KMS-11 (cell line): ENCODE results near the gene TCTN1.

Experiments
- H2AFZ ChIP-seq: fragments of 200-600 bp; sonication (generic); 2 replicates; pipeline ENCODE4 v1.6.1; 2016; ENCODE audit warnings: antibody characterized with exemption, mixed run types, low read depth
- H3K27ac ChIP-seq: fragments of 200-600 bp; sonication (generic); 2 replicates; pipeline ENCODE4 v1.6.1; 2016; ENCODE audit warnings: mild to moderate bottlenecking, mixed run types
- H3K27me3 ChIP-seq: fragments of 200-600 bp; sonication (generic); 2 replicates; pipeline ENCODE4 v1.6.1; 2017; ENCODE audit warnings: mild to moderate bottlenecking, low read depth, mixed run types, moderate library complexity; ENCODE audit not compliant: insufficient read depth
- H3K36me3 ChIP-seq: fragments of 200-600 bp; sonication (generic); 2 replicates; pipeline ENCODE4 v1.6.1; 2017; ENCODE audit warnings: mild to moderate bottlenecking, mixed run types; ENCODE audit not compliant: insufficient read depth
- H3K4me1 ChIP-seq: fragments of 200-600 bp; sonication (generic); 2 replicates; pipeline ENCODE4 v1.6.1; 2016; ENCODE audit warnings: mild to moderate bottlenecking, low read depth, mixed run types; ENCODE audit not compliant: poor library complexity, severe bottlenecking
- H3K4me2 ChIP-seq: fragments of 200-600 bp; sonication (generic); 2 replicates; pipeline ENCODE4 v1.7.0; 2016; ENCODE audit warnings: mild to moderate bottlenecking, mixed run types
- H3K4me3 ChIP-seq: fragments of 200-600 bp; sonication (generic); IDR thresholded peaks from 2 replicates; pipeline ENCODE4 v1.6.1; 2017; ENCODE audit warnings: low read depth, low read length, mixed read lengths; ENCODE audit not compliant: insufficient read depth
- H3K79me2 ChIP-seq: fragments of 200-600 bp; sonication (generic); 2 replicates; pipeline ENCODE4 v1.6.1; 2016; ENCODE audit warnings: low read depth, mixed run types; ENCODE audit not compliant: insufficient read depth
- H3K9ac ChIP-seq: fragments of 200-600 bp; sonication (generic); 2 replicates; pipeline ENCODE4 v1.6.1; 2016; ENCODE audit warnings: mild to moderate bottlenecking, mixed run types
- H4K20me1 ChIP-seq: fragments of 200-600 bp; sonication (generic); 2 replicates; pipeline ENCODE4 v1.6.1; 2016; ENCODE audit warnings: mild to moderate bottlenecking, mixed run types; ENCODE audit not compliant: insufficient read depth
- TF ChIP-seq, protein P1 (sequence below): fragments of 200-600 bp; sonication (generic); conservative IDR thresholded peaks from 2 replicates; pipeline ENCODE4 v1.6.1; 2017; ENCODE audit warnings: low read depth, mild to moderate bottlenecking, antibody characterized with exemption, low read length, moderate library complexity, mixed read lengths

The TCTN1 gene

DNA sequence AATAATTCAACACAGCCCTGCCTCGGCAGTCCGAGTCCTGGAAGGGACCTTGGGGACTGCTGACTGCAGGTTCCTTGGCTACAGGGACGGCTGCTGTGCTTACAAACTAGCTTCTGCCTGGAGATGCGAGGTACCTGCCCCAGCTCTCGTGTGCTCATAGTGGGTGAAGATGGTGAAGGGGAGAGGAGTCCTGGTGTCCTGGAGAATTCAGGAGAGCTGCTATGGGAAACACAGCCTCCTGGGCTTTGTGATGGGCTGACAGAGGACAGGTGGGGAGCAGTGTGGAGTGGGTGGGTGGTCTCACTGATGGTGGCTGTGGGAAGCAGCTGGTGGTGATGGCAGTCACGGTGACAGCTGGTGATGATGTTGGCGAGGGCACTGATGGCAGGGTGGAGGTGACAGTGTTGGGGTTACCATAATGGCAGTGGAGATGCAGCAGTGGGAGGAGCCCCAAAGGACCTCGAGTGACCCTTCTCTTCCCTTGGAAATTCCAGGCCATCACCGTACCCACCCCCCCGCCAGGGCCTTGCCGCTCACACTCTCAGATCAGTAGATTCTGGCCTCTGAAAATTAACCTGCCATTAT lies 42.2 kb downstream of the TCTN1 start:
- no peaks in the 10 kb centered on the region for H3K79me2 ChIP-seq
- H3K27ac ChIP-seq: no peak overlapping the region
- no peak overlapping the region for H2AFZ ChIP-seq
- H3K4me3 ChIP-seq: no peak overlapping the region
- H3K4me2 ChIP-seq: no peak overlapping the region
- no peaks in the 10 kb centered on the region for H3K36me3 ChIP-seq
- TF ChIP-seq, protein P1, sequence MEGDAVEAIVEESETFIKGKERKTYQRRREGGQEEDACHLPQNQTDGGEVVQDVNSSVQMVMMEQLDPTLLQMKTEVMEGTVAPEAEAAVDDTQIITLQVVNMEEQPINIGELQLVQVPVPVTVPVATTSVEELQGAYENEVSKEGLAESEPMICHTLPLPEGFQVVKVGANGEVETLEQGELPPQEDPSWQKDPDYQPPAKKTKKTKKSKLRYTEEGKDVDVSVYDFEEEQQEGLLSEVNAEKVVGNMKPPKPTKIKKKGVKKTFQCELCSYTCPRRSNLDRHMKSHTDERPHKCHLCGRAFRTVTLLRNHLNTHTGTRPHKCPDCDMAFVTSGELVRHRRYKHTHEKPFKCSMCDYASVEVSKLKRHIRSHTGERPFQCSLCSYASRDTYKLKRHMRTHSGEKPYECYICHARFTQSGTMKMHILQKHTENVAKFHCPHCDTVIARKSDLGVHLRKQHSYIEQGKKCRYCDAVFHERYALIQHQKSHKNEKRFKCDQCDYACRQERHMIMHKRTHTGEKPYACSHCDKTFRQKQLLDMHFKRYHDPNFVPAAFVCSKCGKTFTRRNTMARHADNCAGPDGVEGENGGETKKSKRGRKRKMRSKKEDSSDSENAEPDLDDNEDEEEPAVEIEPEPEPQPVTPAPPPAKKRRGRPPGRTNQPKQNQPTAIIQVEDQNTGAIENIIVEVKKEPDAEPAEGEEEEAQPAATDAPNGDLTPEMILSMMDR: no peak
- H3K4me1 ChIP-seq: no peaks in the 10 kb centered on the region
- H4K20me1 ChIP-seq: no peaks in the 10 kb centered on the region
- no peaks in the 10 kb centered on the region for H3K27me3 ChIP-seq
- H3K9ac ChIP-seq: no peak overlapping the region

DNA sequence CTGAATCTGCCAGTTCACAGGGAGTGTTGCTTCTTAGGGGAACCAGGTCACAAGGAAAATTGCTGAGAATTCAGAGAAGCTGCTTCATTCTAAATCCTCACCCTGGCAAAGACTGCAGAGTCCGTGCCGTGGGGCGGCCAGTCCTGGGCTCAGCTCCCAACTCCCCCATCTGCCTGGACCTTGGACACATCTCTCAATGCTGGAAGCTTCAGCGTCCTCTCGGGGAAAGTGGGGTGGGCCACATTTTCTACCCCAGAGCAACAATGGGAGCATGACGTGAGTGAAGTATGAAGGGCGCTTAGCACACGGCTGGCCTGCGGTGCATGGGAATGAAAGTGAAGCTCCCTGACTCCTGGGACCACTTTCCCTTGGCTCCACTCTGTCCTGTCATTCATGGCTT lies 43.8 kb downstream of the TCTN1 start:
- Histone ChIP-seq H3K4me1 (no peaks in the 10 kb centered on the region), H3K36me3 (no peaks in the 10 kb centered on the region), H3K4me2 (no peak overlapping the region), H3K9ac (no peak overlapping the region), H2AFZ (no peak overlapping the region), H4K20me1 (no peaks in the 10 kb centered on the region), H3K27me3 (no peaks in the 10 kb centered on the region), H3K79me2 (no peaks in the 10 kb centered on the region), H3K4me3 (no peak overlapping the region), H3K27ac (no peak overlapping the region)
- TF ChIP-seq, protein P1: no peak

DNA sequence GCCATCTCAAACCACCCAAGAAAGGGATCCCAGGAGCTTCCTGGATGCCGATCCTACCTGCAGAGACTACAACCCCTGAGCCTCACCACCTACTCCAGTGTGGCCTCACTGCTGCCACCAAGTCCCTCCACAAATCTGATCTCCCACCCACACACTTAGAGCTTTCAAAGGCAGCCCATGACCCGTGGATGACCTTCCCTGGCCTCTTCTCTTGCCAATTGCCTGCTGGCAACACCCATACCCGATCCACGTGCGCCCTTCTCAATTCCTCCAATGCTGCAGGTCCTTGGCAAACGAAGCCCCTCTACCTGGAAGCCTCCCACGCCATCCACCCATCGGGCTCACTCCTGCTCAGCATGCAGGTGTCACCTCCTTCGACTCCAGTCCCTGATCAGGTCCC lies 44.3 kb downstream of the TCTN1 start:
- Histone ChIP-seq H3K4me2 (no peak overlapping the region), H2AFZ (no peak overlapping the region), H3K4me1 (no peaks in the 10 kb centered on the region), H3K79me2 (no peaks in the 10 kb centered on the region), H3K36me3 (no peaks in the 10 kb centered on the region), H4K20me1 (no peaks in the 10 kb centered on the region), H3K4me3 (no peak overlapping the region), H3K27ac (no peak overlapping the region), H3K9ac (no peak overlapping the region), H3K27me3 (no peaks in the 10 kb centered on the region)
- TF ChIP-seq, protein P1: no peak

DNA sequence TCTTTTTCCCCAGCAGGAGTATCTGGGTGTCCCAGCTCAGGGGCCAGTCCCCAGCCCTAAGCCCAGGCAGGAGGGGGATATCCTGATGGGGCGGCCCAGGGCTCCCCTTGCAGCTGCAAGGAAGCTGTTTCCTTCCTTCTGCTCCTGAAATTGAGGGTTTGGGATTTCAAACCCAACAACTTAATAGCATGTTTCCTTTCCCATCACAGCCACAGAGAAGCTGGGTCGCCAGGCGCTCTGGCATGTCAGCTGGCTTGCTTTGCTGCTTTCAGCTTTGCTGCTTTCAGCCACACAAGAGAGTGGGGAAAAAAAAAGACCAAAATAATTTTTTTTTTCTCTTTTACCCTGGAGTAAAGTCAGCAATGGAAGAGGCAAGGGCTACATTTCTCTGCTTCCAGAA lies 44.9 kb downstream of the TCTN1 start:
- Histone ChIP-seq H3K4me2 (no peak overlapping the region), H3K27ac (no peak overlapping the region), H3K9ac (no peak overlapping the region), H3K4me1 (no peaks in the 10 kb centered on the region), H3K79me2 (no peaks in the 10 kb centered on the region), H4K20me1 (no peaks in the 10 kb centered on the region), H2AFZ (no peak overlapping the region), H3K36me3 (no peaks in the 10 kb centered on the region), H3K4me3 (no peak overlapping the region), H3K27me3 (no peaks in the 10 kb centered on the region)
- TF ChIP-seq, protein P1: no peak
